MM.1S (cell line): ENCODE data around the gene IL2RA.

Source experiments
- DNase-seq: peaks from one replicate; pipeline ENCODE4 v3.0.0-alpha.2; 2015
- H2AFZ ChIP-seq: fragments of 300-600 bp; sonication (generic); 2 replicates; pipeline ENCODE4 v1.6.0; 2016; ENCODE audit warnings: antibody characterized with exemption, low read length
- H3F3A ChIP-seq: fragments of 300-600 bp; sonication (generic); 2 replicates; pipeline ENCODE4 v1.6.1; 2016; ENCODE audit warnings: mild to moderate bottlenecking, antibody characterized with exemption, low read length, moderate library complexity, mixed read lengths; ENCODE audit not compliant: insufficient read depth
- H3K27ac ChIP-seq: fragments of 300-600 bp; sonication (generic); 2 replicates; pipeline ENCODE4 v1.5.1; 2016; ENCODE audit warnings: mild to moderate bottlenecking, low read length
- H3K27me3 ChIP-seq: fragments of 300-600 bp; sonication (generic); replicated peaks from 2 replicates; pipeline ENCODE4 v1.6.0; 2016; ENCODE audit warnings: low read length; ENCODE audit not compliant: insufficient read depth
- H3K36me3 ChIP-seq: fragments of 300-600 bp; sonication (generic); replicated peaks from 2 replicates; pipeline ENCODE4 v1.6.1; 2016; ENCODE audit warnings: mild to moderate bottlenecking, low read length, mixed read lengths; ENCODE audit not compliant: insufficient read depth
- H3K4me1 ChIP-seq: fragments of 300-600 bp; sonication (generic); 2 replicates; pipeline ENCODE4 v1.6.1; 2016; ENCODE audit warnings: low read length, mixed read lengths
- H3K4me2 ChIP-seq: fragments of 300-600 bp; sonication (generic); 2 replicates; pipeline ENCODE4 v1.6.0; 2016; ENCODE audit warnings: low read depth, low read length
- H3K4me3 ChIP-seq: fragments of 300-600 bp; sonication (generic); 2 replicates; pipeline ENCODE4 v1.5.1; 2016; ENCODE audit warnings: low read length, mixed read lengths
- H3K79me2 ChIP-seq: fragments of 300-600 bp; sonication (generic); 2 replicates; pipeline ENCODE4 v1.6.1; 2016; ENCODE audit warnings: mixed run types, low read length, mixed read lengths
- H3K9ac ChIP-seq: fragments of 300-600 bp; sonication (generic); 2 replicates; pipeline ENCODE4 v1.6.1; 2016; ENCODE audit warnings: low read length, mixed read lengths
- H3K9me2 ChIP-seq: fragments of 300-600 bp; sonication (generic); replicated peaks from 2 replicates; pipeline ENCODE4 v1.6.1; 2016; ENCODE audit warnings: mild to moderate bottlenecking, low read length, mixed read lengths; ENCODE audit not compliant: insufficient read depth
- H3K9me3 ChIP-seq: fragments of 300-600 bp; sonication (generic); replicated peaks from 2 replicates; pipeline ENCODE4 v1.6.1; 2016; ENCODE audit warnings: mild to moderate bottlenecking, low read length, mixed read lengths; ENCODE audit not compliant: insufficient read depth
- H4K20me1 ChIP-seq: fragments of 300-600 bp; sonication (generic); 2 replicates; pipeline ENCODE4 v1.6.1; 2016; ENCODE audit warnings: mild to moderate bottlenecking, low read length, moderate library complexity, mixed read lengths; ENCODE audit not compliant: insufficient read depth
- CTCF ChIP-seq: fragments of 300-600 bp; sonication (generic); IDR thresholded peaks from 2 replicates; pipeline ENCODE4 v1.5.1; 2016; ENCODE audit warnings: antibody characterized with exemption, low read length, mixed read lengths
- EZH2 ChIP-seq: fragments of 300-600 bp; sonication (generic); optimal IDR thresholded peaks from 2 replicates; pipeline ENCODE3; 2017; ENCODE audit warnings: low read depth, mild to moderate bottlenecking, antibody characterized with exemption, low read length, mixed read lengths
- EZH2phosphoT487 ChIP-seq: fragments of 300-600 bp; sonication (generic); IDR thresholded peaks from 2 replicates; pipeline ENCODE4 v1.6.1; 2018; ENCODE audit warnings: antibody characterized with exemption, low read length

IL2RA gene

GRCh38 chr10:5978230-5978489 lies 84.0 kb downstream of the IL2RA start:
- TF ChIP-seq CTCF (0 out of 2 replicates have a peak, but pooled peaks have one; percentile 2), EZH2 (no peak)
- Histone ChIP-seq H3K4me3 (peak overlapping the region; percentile 100), H4K20me1 (no peaks in the 10 kb centered on the region), H3K9me3 (no peaks in the 10 kb centered on the region), H3K4me1 (peaks cover 6% of the 10 kb centered on the region), H3K27me3 (no peaks in the 10 kb centered on the region), H3K79me2 (peaks cover 41% of the 10 kb centered on the region), H3K9ac (peak overlapping the region; percentile 91), H3F3A (peaks cover 32% of the 10 kb centered on the region), H3K27ac (peak overlapping the region; percentile 94; the same call in 1 of the 2 replicates), H3K36me3 (no peaks in the 10 kb centered on the region), H2AFZ (peak overlapping the region; percentile 90), H3K9me2 (no peaks in the 10 kb centered on the region), H3K4me2 (peak overlapping the region; percentile 96)
- DNase-seq: peak; percentile 38

- peak; percentile 90 for DNase-seq
- H3K9me3 ChIP-seq: no peaks in the 10 kb centered on the region
- H3K4me1 ChIP-seq: peaks cover 6% of the 10 kb centered on the region
- peak within 1 kb of the TSS; percentile 96 for H3K4me2 ChIP-seq
- H3F3A ChIP-seq: peaks cover 32% of the 10 kb centered on the region
- H2AFZ ChIP-seq: peak within 1 kb of the TSS; percentile 96
- H3K27ac ChIP-seq: peak within 1 kb of the TSS; percentile 94
- peaks cover 46% of the 10 kb centered on the region for H3K79me2 ChIP-seq
- H3K36me3 ChIP-seq: no peaks in the 10 kb centered on the region
- TF ChIP-seq CTCF (peak; percentile 24), EZH2phosphoT487 (no peak), EZH2 (no peak)
- H4K20me1 ChIP-seq: no peaks in the 10 kb centered on the region
- no peaks in the 10 kb centered on the region for H3K9me2 ChIP-seq
- peak within 1 kb of the TSS; percentile 91 for H3K9ac ChIP-seq
- peak within 1 kb of the TSS; percentile 100 for H3K4me3 ChIP-seq
- H3K27me3 ChIP-seq: no peaks in the 10 kb centered on the region
These were observed 84.5 kb downstream of the IL2RA start, which contains the start of gene IL15RA for GRCh38 chr10:5977471-5978229. IL15RA (minus strand) TSS chr10:5977543; CDS start chr10:5977492, 51 bp downstream.

- peak; percentile 46 for DNase-seq
- H4K20me1 ChIP-seq: no peaks in the 10 kb centered on the region
- peaks cover 32% of the 10 kb centered on the region for H3F3A ChIP-seq
- H3K9ac ChIP-seq: peak overlapping the region; percentile 91
- no peaks in the 10 kb centered on the region for H3K9me3 ChIP-seq
- peak overlapping the region; percentile 94 for H3K27ac ChIP-seq
- H3K9me2 ChIP-seq: no peaks in the 10 kb centered on the region
- H3K4me1 ChIP-seq: peaks cover 9% of the 10 kb centered on the region
- peaks cover 53% of the 10 kb centered on the region for H3K79me2 ChIP-seq
- peak overlapping the region; percentile 71 for H3K4me2 ChIP-seq
- H2AFZ ChIP-seq: peak overlapping the region; percentile 96
- H3K4me3 ChIP-seq: peak overlapping the region; percentile 100
- H3K27me3 ChIP-seq: no peaks in the 10 kb centered on the region
- no peaks in the 10 kb centered on the region for H3K36me3 ChIP-seq
- TF ChIP-seq CTCF (no peak), EZH2 (no peak), EZH2phosphoT487 (no peak)
These were observed 85.4 kb downstream of the IL2RA start for GRCh38 chr10:5976512-5977470.
